Upper lobe of right lung (tissue), 1 donor: ENCODE measurements around the gene ZSWIM6. TPM values are rescaled to one million over a fixed set of nuclear protein-coding genes. Genes with fewer than 3 reads are reported as not detected.

Experiments
- ATAC-seq: fragments of 200-7000 bp; cut with Tn5 transposase; one replicate; pipeline ENCODE4 v1.9.1; 2020; ENCODE audit warnings: mild to moderate bottlenecking, moderate library complexity
- DNase-seq: peaks from one replicate; pipeline ENCODE4 v3.0.0-alpha.2; 2020
- H3K27ac ChIP-seq: fragments of 200-600 bp; one replicate; pipeline ENCODE4 v1.8.0; 2022
- H3K27me3 ChIP-seq: fragments of 200-600 bp; one replicate; pipeline ENCODE4 v1.8.0; 2022; ENCODE audit warnings: mild to moderate bottlenecking
- H3K36me3 ChIP-seq: fragments of 200-600 bp; one replicate; pipeline ENCODE4 v1.8.0; 2022
- H3K4me1 ChIP-seq: fragments of 200-600 bp; one replicate; pipeline ENCODE4 v1.8.0; 2022
- H3K4me3 ChIP-seq: fragments of 200-600 bp; one replicate; pipeline ENCODE4 v1.8.0; 2022; ENCODE audit warnings: mild to moderate bottlenecking
- H3K9me3 ChIP-seq: fragments of 200-600 bp; one replicate; pipeline ENCODE4 v1.8.0; 2022
- CTCF ChIP-seq: fragments of 200-600 bp; IDR thresholded peaks from one replicate; pipeline ENCODE4 v1.8.0; 2022; ENCODE audit warnings: antibody characterized with exemption
- intact Hi-C: fragments of 100-400 bp; cut with DNase I; formaldehyde crosslinking; loops from one replicate; pipeline ENCODE4 v1.11.0; 2022
- total RNA-seq: library from RNA; stranded (reverse); fragmentation: NEBNext Ultra II Directional; extraction: Animal tissue kit (Norgen Biotek cat#: 25700); gene quantifications from one replicate; pipeline ENCODE4 v1.2.1, GENCODE V29; 2021
- donor health status: DM: no; HTN: yes; CAD: no; lungs with severe emphysema.

ZSWIM6 gene
- total RNA-seq, 1 donor from 2014 or later, result 15.7 TPM

- no peaks in the 10 kb centered on the region for H3K36me3 ChIP-seq
- peaks cover 19% of the 10 kb centered on the region for H3K4me1 ChIP-seq
- no peak for ATAC-seq
- TF ChIP-seq CTCF, result no peak
- no peaks in the 10 kb centered on the region for H3K27me3 ChIP-seq
- peaks cover 4% of the 10 kb centered on the region for H3K9me3 ChIP-seq
- no peak overlapping the region for H3K27ac ChIP-seq
- intact Hi-C loops, result no loop called here
- no peak for DNase-seq
- no peak overlapping the region for H3K4me3 ChIP-seq
Measured at GRCh38 chr5:61447780-61448495, 115.9 kb downstream of the ZSWIM6 start.

DNA sequence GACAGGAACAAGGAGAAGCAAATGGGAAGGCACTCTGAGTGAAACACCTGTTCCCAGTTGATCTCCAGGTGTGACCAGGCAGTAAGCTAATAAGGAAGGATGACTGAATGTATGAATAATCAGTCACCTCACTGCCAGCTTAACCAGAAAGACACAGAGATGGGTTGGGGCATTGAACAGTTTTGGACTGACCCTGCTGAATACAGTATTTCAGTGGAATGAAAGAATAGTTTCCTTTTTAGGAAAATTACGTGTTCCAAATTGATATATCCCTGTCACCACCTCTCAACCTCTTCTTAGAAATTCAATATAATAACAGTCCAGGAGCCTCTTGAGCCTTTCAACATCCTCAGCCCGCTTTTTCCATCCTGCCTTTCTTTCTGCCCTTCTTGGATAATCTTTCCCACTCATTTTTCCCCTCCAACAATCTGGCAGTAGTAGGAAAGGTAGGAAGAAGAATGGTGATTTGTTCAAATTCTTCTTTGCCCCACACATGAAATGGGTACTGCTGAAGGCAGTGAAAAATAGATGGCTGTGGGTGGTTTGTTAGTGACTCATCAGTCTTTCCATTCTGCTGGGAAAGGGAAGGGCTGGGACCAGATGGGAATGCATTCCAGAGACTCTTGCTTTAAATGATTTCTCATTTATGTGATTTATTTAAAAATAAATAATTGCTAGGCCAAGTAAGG is 117.9 kb downstream of the ZSWIM6 start:
- Histone ChIP-seq H3K36me3 (no peaks in the 10 kb centered on the region), H3K4me3 (no peak overlapping the region), H3K27ac (no peak overlapping the region), H3K9me3 (peaks cover 4% of the 10 kb centered on the region), H3K27me3 (no peaks in the 10 kb centered on the region), H3K4me1 (peaks cover 19% of the 10 kb centered on the region)
- TF ChIP-seq CTCF, result no peak
- no peak for DNase-seq
- intact Hi-C loops, result no loop called here
- ATAC-seq, result peak; percentile 30

DNA sequence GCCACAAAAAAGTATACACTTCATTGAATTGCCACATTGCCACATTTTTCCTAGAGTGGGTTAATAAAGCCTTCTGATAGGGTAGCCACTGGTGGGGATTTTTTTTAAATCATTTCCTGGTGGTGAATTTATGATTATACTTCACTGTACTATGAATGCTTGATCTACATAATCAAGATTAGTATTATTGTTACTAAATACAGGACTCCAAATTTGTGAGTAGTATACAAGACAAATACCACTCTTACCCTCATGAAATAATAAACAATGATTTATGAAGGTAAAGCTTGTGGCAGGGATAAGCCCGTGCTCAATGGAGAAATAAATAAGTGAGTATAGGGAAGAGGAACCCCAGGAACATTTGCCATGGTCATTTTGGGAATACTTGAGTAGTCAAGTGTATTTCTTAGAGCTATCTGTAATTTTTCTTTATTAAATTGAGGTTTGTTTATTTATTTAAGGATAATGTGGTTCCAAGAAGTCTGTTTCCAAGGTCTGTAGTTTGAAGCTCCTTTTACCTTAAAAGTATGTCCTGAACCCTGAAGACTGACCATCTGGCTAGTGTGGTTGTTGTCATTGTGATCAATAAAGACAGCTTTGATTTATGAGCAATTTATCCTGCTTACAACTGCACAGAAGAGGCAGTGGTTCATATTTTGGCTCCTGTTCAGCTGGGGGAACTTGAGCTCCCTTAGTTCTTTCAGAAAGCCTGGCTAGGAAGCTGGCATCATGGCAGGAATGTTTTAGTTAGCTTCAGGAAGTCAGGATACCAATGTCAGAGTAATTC is 118.6 kb downstream of the ZSWIM6 start:
- intact Hi-C loops, result no loop called here

DNA sequence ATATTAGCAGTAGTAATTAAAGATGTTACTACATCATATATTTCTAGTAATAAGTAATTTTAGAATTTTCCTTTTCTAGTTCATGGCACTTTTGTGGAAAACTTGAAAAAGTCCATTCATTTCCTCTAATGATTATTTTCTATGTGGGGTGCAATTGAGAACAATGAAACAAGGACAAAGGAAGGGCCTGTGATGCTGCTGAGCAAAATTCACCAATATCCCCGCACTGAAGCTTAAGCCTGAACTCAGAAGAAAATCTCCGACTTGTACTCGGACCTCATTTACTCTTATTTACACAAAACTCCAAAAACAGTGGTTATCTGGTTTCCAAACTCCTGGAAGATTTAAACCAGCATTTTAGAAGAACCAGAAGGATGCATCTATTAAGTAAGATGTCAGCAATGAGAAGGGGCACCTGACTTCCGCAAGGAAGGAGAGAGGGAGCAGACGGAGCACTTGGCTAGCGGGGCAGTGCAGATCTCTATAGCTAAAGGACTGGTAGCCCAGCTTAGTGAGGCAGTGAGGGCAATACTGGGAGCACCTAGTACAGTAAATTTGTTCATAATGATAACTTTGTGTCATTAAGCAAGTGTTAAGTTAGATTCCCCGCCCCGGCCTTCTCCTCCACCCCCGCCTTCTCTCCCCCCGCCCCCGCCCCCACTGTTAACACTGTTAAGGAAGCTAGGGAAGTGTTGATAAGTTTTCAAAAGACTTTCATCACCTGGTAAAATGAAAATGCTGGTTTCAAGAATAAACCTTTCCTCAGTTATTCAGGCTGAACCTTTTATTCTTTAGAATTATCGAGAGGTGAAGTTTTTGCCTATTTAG is 123.3 kb downstream of the ZSWIM6 start:
- TF ChIP-seq CTCF, result no peak
- no peak overlapping the region for H3K4me3 ChIP-seq
- no peaks in the 10 kb centered on the region for H3K9me3 ChIP-seq
- DNase-seq, result no peak
- no peak for ATAC-seq
- intact Hi-C loops, result no loop called here
- no peak overlapping the region for H3K27ac ChIP-seq
- no peaks in the 10 kb centered on the region for H3K36me3 ChIP-seq
- peaks cover 11% of the 10 kb centered on the region for H3K4me1 ChIP-seq
- no peaks in the 10 kb centered on the region for H3K27me3 ChIP-seq

More for the DNA sequence above, 118.6 kb downstream of the ZSWIM6 start:
- H3K4me1 ChIP-seq, result peaks cover 19% of the 10 kb centered on the region
- ATAC-seq (no peak), DNase-seq (no peak)
- TF ChIP-seq CTCF, result no peak
- H3K9me3 ChIP-seq, result peaks cover 4% of the 10 kb centered on the region
- H3K4me3 ChIP-seq, result no peak overlapping the region
- H3K27ac ChIP-seq, result peak overlapping the region; percentile 25
- H3K27me3 ChIP-seq, result no peaks in the 10 kb centered on the region
- H3K36me3 ChIP-seq, result no peaks in the 10 kb centered on the region

GRCh38 chr5:61460471-61460870 is 128.4 kb downstream of the ZSWIM6 start:
- Histone ChIP-seq H3K4me1 (no peaks in the 10 kb centered on the region), H3K4me3 (no peak overlapping the region), H3K9me3 (no peaks in the 10 kb centered on the region), H3K27me3 (no peaks in the 10 kb centered on the region), H3K36me3 (no peaks in the 10 kb centered on the region), H3K27ac (no peak overlapping the region)
- ATAC-seq, result no peak
- TF ChIP-seq CTCF, result no peak
- intact Hi-C loops, result no loop called here
- DNase-seq, result no peak
